Peyer's patch (tissue), 4 donors: ENCODE measurements around the gene CCT7. TPM values are rescaled to one million over a fixed set of nuclear protein-coding genes. Genes with fewer than 3 reads are reported as not detected.

Source experiments
- DNase-seq, 3 donors: peaks; one replicate each; pipeline ENCODE4 v3.0.0-alpha.2; 2017 to 2019
- H3K27ac ChIP-seq, 4 donors: fragments of 200-600 bp; sonication (generic); one replicate each; pipeline ENCODE4 v1.5.1; 2016 to 2019
- H3K27me3 ChIP-seq, 2 donors: fragments of 200-600 bp; sonication (generic); one replicate each; pipeline ENCODE4 v1.5.1; 2019
- H3K36me3 ChIP-seq, 3 donors: fragments of 200-600 bp; sonication (generic); one replicate each; pipeline ENCODE4 v1.5.1; 2016 to 2019
- H3K4me1 ChIP-seq, 4 donors: fragments of 200-600 bp; sonication (generic); one replicate each; pipeline ENCODE4 v1.5.1; 2016 to 2019
- H3K4me3 ChIP-seq, 4 donors: fragments of 200-600 bp; sonication (generic); 1 replicate in 3 of 4; 2 replicates in 1 of 4; pipeline ENCODE4 v1.5.1; 2016 to 2019; ENCODE audit warnings: mild to moderate bottlenecking in 1 of 4
- H3K9me3 ChIP-seq, 4 donors: fragments of 200-600 bp; sonication (generic); one replicate each; pipeline ENCODE4 v1.5.1; 2016 to 2019; ENCODE audit warnings: mild to moderate bottlenecking in 1 of 4
- CTCF ChIP-seq, 6 experiments: fragments of 450-650 bp in 4 of 6; fragments of 200-600 bp in 2 of 6; sonication (generic) in 1 of 6; IDR thresholded peaks; one replicate each; pipeline ENCODE4 v1.5.1; 2017 to 2019; ENCODE audit warnings: antibody characterized with exemption in 6 of 6, mild to moderate bottlenecking in 3 of 6, moderate library complexity in 1 of 6
- POLR2A ChIP-seq, 2 donors: fragments of 450-650 bp; IDR thresholded peaks; one replicate each; pipeline ENCODE4 v1.5.1; 2017; ENCODE audit warnings: antibody characterized with exemption in 2 of 2, mild to moderate bottlenecking in 2 of 2, moderate library complexity in 2 of 2
- total RNA-seq, 4 donors: library from RNA; depleted of rRNA; stranded (reverse); fragments of >200 nt; gene quantifications; one replicate each; pipeline ENCODE4 v1.1.0, GENCODE V29; 2016

CCT7 gene
- total RNA-seq, 4 donors from 2014 or later, result 83.5 to 131 (median 95.6) TPM

- H3K9me3 ChIP-seq, result no peaks in the 10 kb centered on the region
- H3K4me3 ChIP-seq, result peak within 1 kb of the TSS in 3 of 4 donors; percentile 14 to 35 (median 32)
- H3K4me1 ChIP-seq, result peaks cover 0 to 14% (median 10%) of the 10 kb centered on the region in 4 donors
- peaks cover 0 to 16% of the 10 kb centered on the region in 2 donors for H3K27me3 ChIP-seq
- DNase-seq, result no peak
- H3K27ac ChIP-seq, result no peak within 1 kb of the TSS
- TF ChIP-seq POLR2A (IDR thresholded peaks at IDR 0.05), result no peak
- no peak for TF ChIP-seq CTCF (IDR thresholded peaks at IDR 0.05)
- H3K36me3 ChIP-seq, result no peaks in the 10 kb centered on the region
Measured at GRCh38 chr2:73202156-73203054, 31.7 kb upstream of the CCT7 start, which contains the start of gene NOTO. Gene NOTO (plus strand): TSS chr2:73202574. CDS start chr2:73202667, 93 bp downstream.

- Histone ChIP-seq H3K36me3 (no peaks in the 10 kb centered on the region), H3K27me3 (peaks cover 0 to 16% of the 10 kb centered on the region in 2 donors), H3K4me3 (peak overlapping the region in 2 of 4 donors; percentile 32 to 35), H3K4me1 (peaks cover 0 to 14% (median 10%) of the 10 kb centered on the region in 4 donors), H3K9me3 (no peaks in the 10 kb centered on the region), H3K27ac (no peak overlapping the region)
- no peak for DNase-seq
- TF ChIP-seq CTCF (IDR thresholded peaks at IDR 0.05) (no peak), POLR2A (IDR thresholded peaks at IDR 0.05) (no peak)
Measured at GRCh38 chr2:73203055-73203681, 30.9 kb upstream of the CCT7 start.

GRCh38 chr2:73205611-73206010 is 28.5 kb upstream of the CCT7 start:
- Histone ChIP-seq H3K4me1 (peaks cover 0 to 14% (median 10%) of the 10 kb centered on the region in 4 donors), H3K9me3 (no peaks in the 10 kb centered on the region), H3K27ac (no peak overlapping the region), H3K36me3 (no peaks in the 10 kb centered on the region), H3K4me3 (no peak overlapping the region), H3K27me3 (peaks cover 0 to 16% of the 10 kb centered on the region in 2 donors)
- TF ChIP-seq POLR2A (IDR thresholded peaks at IDR 0.05), result no peak
- TF ChIP-seq CTCF (IDR thresholded peaks at IDR 0.05), result no peak
- DNase-seq, result no peak

- TF ChIP-seq POLR2A (IDR thresholded peaks at IDR 0.05) (no peak), CTCF (IDR thresholded peaks at IDR 0.05) (no peak)
- no peak for DNase-seq
Measured at GRCh38 chr2:73208258-73208657, 25.9 kb upstream of the CCT7 start.

GRCh38 chr2:73210019-73210418 is 24.1 kb upstream of the CCT7 start:
- Histone ChIP-seq H3K27ac (no peak overlapping the region), H3K4me1 (peaks cover 0 to 12% (median 5%) of the 10 kb centered on the region in 4 donors), H3K4me3 (no peak overlapping the region), H3K9me3 (no peaks in the 10 kb centered on the region), H3K36me3 (no peaks in the 10 kb centered on the region), H3K27me3 (no peaks in the 10 kb centered on the region)
- DNase-seq, result no peak
- TF ChIP-seq POLR2A (IDR thresholded peaks at IDR 0.05) (no peak), CTCF (IDR thresholded peaks at IDR 0.05) (no peak)

More at GRCh38 chr2:73208258-73208657, 25.9 kb upstream of the CCT7 start:
- Histone ChIP-seq H3K27me3 (peaks cover 0 to 3% of the 10 kb centered on the region in 2 donors), H3K36me3 (no peaks in the 10 kb centered on the region), H3K4me3 (no peak overlapping the region), H3K27ac (no peak overlapping the region), H3K4me1 (peaks cover 0 to 2% (median under 1%) of the 10 kb centered on the region in 4 donors), H3K9me3 (no peaks in the 10 kb centered on the region)
